NCI-H2029 treated with DMSO at 0.1 percent for 48 hours (cell line): Measurements from ENCODE around the gene TANGO6.

Experiments used
- DNase-seq: peaks from one replicate; lab custom pipeline; 2025; lab: John Stamatoyannopoulos, UW

Gene TANGO6

DNA sequence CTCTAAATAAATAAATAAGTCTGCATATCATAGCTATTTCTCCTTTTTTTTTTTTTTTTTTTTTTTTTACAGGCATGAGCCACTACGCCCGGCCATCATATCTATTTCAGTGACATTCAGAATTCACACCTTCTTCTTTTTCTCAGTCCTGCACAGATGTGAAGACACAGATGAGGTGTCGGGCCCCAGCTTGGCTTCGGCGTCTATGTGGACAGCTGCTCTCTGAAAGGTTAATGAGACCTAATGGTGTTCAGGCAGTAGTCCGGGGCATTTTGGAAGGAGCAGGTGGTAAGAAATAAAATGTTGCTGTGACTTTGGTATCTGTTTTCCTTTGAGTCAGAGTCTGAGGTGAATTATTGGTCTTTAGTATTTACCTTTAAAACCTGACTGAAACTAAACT lies 23.6 kb downstream of the TANGO6 start:
- DNase-seq = no peak

DNA sequence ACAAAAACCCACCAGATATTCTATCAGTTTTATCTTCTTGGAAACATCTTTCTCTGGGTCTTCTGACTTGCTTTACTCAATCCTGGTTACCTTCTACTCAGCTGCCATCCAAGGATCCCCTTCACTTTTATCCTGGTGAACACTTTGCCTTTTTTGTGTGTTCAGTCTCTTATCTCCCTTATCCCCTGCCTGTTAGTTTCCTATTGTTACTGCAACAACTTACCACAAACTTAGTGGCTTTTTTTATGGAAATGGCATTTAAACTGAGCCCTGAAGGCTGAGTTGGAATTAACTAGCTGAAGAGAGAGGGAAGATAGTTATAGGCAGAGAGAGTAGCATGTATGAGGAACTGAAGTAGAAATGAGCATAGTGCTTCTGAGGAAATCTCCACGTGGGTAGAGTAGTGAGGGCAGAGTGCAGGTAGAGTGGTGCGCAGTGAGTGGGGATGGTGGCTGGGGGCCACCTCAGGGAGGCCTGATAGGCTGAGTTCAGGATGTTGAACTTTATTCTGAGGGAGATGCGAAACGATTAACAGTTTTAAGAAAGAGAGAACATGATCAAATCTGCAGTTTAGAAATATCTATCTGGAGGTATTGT lies 26.3 kb downstream of the TANGO6 start:
- no peak for DNase-seq

GRCh38 chr16:68873635-68874471 lies 30.5 kb downstream of the TANGO6 start:
- DNase-seq = no peak

GRCh38 chr16:68875871-68876270 lies 32.5 kb downstream of the TANGO6 start:
- no peak for DNase-seq

- DNase-seq = no peak
These were observed 40.4 kb downstream of the TANGO6 start for GRCh38 chr16:68883685-68884084.

- no peak for DNase-seq
These were observed 41.1 kb downstream of the TANGO6 start for GRCh38 chr16:68884401-68884800.

GRCh38 chr16:68884861-68885720 lies 41.8 kb downstream of the TANGO6 start:
- DNase-seq = peak; percentile 12

GRCh38 chr16:68887107-68887506 lies 43.8 kb downstream of the TANGO6 start:
- DNase-seq = no peak

DNA sequence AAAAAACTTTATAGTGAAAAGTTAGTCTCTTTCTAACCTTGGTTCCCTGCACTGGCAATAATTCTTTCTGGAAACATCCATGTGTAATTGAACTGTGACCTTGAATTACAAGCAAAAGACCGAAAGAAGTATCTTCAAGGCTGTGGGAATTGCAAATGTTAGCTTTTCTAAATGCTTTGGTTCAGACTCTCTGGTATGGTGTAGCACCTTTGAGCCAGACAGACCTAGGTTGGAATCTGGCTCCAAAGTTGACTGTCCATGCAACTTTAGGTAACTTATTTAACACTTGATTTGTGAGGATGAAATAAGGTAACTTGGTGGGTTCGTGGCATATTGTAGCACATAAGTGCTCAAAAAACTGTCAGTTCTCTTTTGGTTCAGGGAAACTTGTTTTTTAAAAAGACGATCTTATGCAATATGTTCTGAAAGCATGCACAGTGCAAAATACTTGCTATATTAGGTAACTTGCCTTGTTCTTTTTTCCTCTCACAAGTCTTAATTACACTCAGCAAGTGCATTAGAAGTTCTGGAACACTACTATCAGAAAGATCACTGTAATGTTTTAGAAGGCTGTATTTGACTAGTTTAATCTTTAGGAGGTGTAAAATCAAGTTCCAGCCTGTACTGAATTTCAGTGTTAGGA lies 46.3 kb downstream of the TANGO6 start:
- no peak for DNase-seq

DNA sequence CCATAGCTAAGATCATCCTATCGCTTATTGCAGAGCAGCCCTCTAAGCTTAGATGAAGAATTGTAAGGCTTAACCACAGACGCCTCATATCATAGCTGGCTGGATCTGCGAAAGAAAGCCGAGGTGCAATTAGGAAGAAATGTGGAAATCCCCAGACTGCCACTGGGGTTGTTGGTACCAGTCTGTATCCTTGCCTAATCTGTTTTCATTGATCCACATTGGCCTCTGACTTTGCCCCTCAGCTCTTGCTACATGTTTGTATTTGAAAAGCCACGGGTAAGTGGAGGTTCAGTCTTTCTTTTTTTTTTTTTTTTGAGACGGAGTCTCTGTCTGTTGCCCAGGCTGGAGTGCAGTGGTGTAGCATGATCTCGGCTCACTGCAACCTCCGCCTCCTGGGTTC lies 48.9 kb downstream of the TANGO6 start:
- DNase-seq = no peak

GRCh38 chr16:68892898-68893297 lies 49.6 kb downstream of the TANGO6 start:
- no peak for DNase-seq

DNA sequence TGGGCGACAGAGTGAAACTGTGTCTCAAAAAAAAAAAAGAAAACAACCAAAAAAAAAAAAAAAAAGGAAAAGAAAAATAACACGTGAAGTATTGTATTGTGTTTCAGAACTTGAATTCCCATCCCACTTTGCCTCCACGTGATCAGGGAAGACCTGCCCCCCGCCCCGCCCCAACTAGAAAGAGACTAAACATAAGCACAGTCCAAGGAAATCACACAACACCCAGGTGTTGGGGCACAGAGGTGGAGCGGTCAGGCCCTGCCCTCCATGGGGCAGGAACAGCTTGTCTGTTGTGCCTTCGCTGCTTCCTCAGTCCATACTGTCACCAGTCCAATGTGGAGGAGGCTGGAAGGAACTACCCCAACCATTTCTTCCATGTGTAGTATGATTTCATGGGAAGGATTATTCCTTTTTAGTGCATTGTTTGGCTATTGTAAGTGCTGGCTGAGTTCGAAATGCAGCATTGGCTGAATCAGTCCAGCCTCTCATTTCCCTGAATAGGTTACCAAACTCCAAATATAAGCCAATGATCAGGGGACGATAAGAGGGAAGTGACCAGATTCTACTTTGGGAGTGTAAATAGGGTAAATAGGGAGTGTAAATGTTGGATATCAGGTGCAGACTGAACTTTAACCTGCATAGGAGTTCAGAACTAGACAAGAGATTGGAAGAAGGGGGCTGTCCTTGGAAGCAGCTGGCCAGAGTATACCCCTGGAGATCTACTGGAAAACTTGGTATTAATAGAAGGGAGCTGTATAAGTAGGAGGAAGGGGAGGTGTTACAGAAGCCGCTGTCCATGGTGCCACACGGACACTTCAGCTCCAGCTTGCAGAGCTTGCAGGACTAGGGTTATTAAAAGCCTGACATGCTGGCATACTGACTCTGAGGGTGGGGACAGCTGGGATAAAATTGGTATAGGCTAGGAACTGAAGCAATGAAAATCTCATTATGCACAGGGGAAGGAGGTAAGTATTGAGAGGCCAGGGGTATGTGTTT lies 50.7 kb downstream of the TANGO6 start:
- no peak for DNase-seq

DNA sequence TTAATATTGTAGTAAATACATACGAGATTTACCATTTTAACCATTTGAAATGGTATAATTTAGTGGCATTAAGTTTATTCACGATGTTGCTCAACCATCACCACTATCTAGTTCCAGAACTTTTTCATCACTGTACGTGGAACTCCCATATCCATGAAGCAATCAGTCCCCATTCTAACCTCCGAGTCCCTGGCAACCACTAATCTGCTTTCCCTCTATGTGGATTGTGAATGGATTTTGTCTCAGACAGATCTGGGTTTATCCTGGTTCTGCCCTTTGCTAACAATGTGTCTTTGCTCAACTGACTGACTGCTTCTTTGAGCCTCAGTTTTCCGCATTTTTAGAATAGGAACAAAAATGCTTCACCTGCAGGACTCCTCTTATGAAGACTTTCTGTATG lies 51.4 kb downstream of the TANGO6 start:
- no peak for DNase-seq

- DNase-seq = no peak
These were observed 54.7 kb downstream of the TANGO6 start for GRCh38 chr16:68898026-68898425.

- DNase-seq = no peak
These were observed 56.7 kb downstream of the TANGO6 start for GRCh38 chr16:68900009-68900408.

- peak; percentile 61 for DNase-seq
These were observed 59.0 kb downstream of the TANGO6 start for GRCh38 chr16:68902003-68902968.

- no peak for DNase-seq
These were observed 59.6 kb downstream of the TANGO6 start for GRCh38 chr16:68902969-68903345.

- no peak for DNase-seq
These were observed 64.0 kb downstream of the TANGO6 start for GRCh38 chr16:68907297-68907696.

DNA sequence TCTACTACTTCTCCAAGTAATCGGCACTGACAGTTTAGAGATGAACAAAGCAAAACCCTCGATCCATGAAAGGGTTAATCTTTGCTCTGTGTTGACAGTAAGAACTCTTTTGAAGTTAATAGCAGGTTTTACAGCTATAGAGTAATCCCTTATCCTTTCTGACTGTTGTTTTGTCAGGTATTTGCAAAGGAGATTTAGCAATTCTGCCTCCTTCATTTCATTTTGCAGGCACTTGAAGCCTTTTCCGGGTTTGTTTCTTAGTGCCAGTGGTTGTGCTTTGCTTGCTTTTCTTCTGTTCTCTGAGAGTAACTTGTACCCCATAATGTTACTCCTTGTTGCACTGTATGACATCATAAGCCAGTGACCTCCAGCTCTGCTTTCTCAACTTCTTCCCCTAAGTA lies 64.5 kb downstream of the TANGO6 start:
- no peak for DNase-seq
